ENCODE measurements around the gene NOP9. TPM values are rescaled to one million over a fixed set of nuclear protein-coding genes. Genes with fewer than 3 reads are reported as not detected.
A peak's percentile ranks its signal among the peaks of the same experiment; 100 is the strongest.

Gene NOP9
- total RNA-seq, 2 experiments from 2014 or later, result 25.9 to 27.5 TPM

- Histone ChIP-seq H3K36me3 (ENCODE audit: insufficient read depth, low read length) (peaks cover 47% of the 10 kb centered on the region), H3K27me3 (ENCODE audit: control insufficient read depth in 1 of 2, insufficient read depth in 2 of 2, low read length in 2 of 2) (no peaks in the 10 kb centered on the region), H3K4me1 (ENCODE audit: insufficient read depth, low read length) (peaks cover 38% of the 10 kb centered on the region), H3K9me3 (ENCODE audit: control insufficient read depth in 1 of 2, insufficient read depth in 1 of 2, low read length in 2 of 2) (no peaks in the 10 kb centered on the region), H3K27ac (ENCODE audit: low read depth in 1 of 2, low read length in 2 of 2) (no peak overlapping the region), H3K4me3 (ENCODE audit: low read length) (no peak overlapping the region)
- no peak for TF ChIP-seq CTCF (IDR thresholded peaks at IDR 0.05)
- ChIA-PET POLR2A (interaction anchor here (0.7 to 4.0 kb wide), 18 partner anchors 8 to 161 kb away, joined by 3 to 134 read pairs (median 12); partner anchors contain the start of genes CBLN3, CHMP4A, DCAF11 and DHRS1), CTCF (interaction anchor here (1.0 to 3.6 kb wide), 12 partner anchors 10 to 172 kb away, joined by 3 to 20 read pairs (median 5); partner anchors contain the start of genes CHMP4A, CIDEB, LTB4R and LTB4R2)
- ATAC-seq (ENCODE audit: poor library complexity), result no peak
- Mint-ChIP-seq H3K4me3 (peak overlapping the region; percentile 96), H3K27me3 (no peaks in the 10 kb centered on the region), H3K4me1 (ENCODE audit: low read depth) (peaks cover 40% of the 10 kb centered on the region), H3K36me3 (ENCODE audit: low read depth) (peaks cover 52% of the 10 kb centered on the region), H3K9me3 (no peaks in the 10 kb centered on the region), H3K27ac (peak overlapping the region; percentile 97)
- intact Hi-C loops (cut with DNase I, micrococcal nuclease), result loop anchor here in 1 of 2 experiments (2.0 to 5.0 kb wide), 3 partner anchors 38 to 57 kb away; partner anchors contain the start of genes CHMP4A, GMPR2, LTB4R and LTB4R2
- DNase-seq, result no peak
These were observed 29.6 kb upstream of the NOP9 start for GRCh38 chr14:24269910-24270536.

GRCh38 chr14:24270537-24271133 lies 29.0 kb upstream of the NOP9 start:
- peaks cover 43% of the 10 kb centered on the region for H3K4me1 ChIP-seq (ENCODE audit: insufficient read depth, low read length)
- POLR2A ChIA-PET, result interaction anchor here (0.6 to 4.0 kb wide), 28 partner anchors 8 to 190 kb away, joined by 3 to 134 read pairs (median 6); partner anchors contain the start of genes CBLN3, CHMP4A, CIDEB and DCAF11
- Mint-ChIP-seq H3K27me3 (no peaks in the 10 kb centered on the region), H3K9me3 (no peaks in the 10 kb centered on the region), H3K27ac (peak overlapping the region; percentile 97), H3K4me3 (peak overlapping the region; percentile 96), H3K36me3 (ENCODE audit: low read depth) (peaks cover 46% of the 10 kb centered on the region), H3K4me1 (ENCODE audit: low read depth) (peaks cover 40% of the 10 kb centered on the region)
- H3K27ac ChIP-seq (ENCODE audit: low read depth in 1 of 2, low read length in 2 of 2), result peak overlapping the region; percentile 92 to 95
- intact Hi-C loops (cut with DNase I, micrococcal nuclease), result loop anchor here (1.0 to 5.0 kb wide), 8 partner anchors 27 to 58 kb away; partner anchors contain the start of genes GMPR2 (in 2 of the 2), NEDD8 (in 2 of the 2), CHMP4A (in 1 of the 2) and LTB4R (in 1 of the 2)
- CTCF ChIA-PET, result interaction anchor here (0.6 to 3.6 kb wide), 21 partner anchors 10 to 172 kb away, joined by 3 to 20 read pairs (median 4); partner anchors contain the start of genes CHMP4A, CIDEB, LTB4R and LTB4R2
- DNase-seq, result no peak
- H3K36me3 ChIP-seq (ENCODE audit: insufficient read depth, low read length), result peaks cover 41% of the 10 kb centered on the region
- no peaks in the 10 kb centered on the region for H3K9me3 ChIP-seq (ENCODE audit: control insufficient read depth in 1 of 2, insufficient read depth in 1 of 2, low read length in 2 of 2)
- H3K4me3 ChIP-seq (ENCODE audit: low read length), result peak overlapping the region; percentile 86
- ATAC-seq (ENCODE audit: poor library complexity), result no peak
- no peak for TF ChIP-seq CTCF (IDR thresholded peaks at IDR 0.05)
- H3K27me3 ChIP-seq (ENCODE audit: control insufficient read depth in 1 of 2, insufficient read depth in 2 of 2, low read length in 2 of 2), result no peaks in the 10 kb centered on the region

- H3K4me1 ChIP-seq (ENCODE audit: insufficient read depth, low read length), result peaks cover 43% of the 10 kb centered on the region
- H3K9me3 ChIP-seq (ENCODE audit: control insufficient read depth in 1 of 2, insufficient read depth in 1 of 2, low read length in 2 of 2), result no peaks in the 10 kb centered on the region
- peaks cover 34% of the 10 kb centered on the region for H3K36me3 ChIP-seq (ENCODE audit: insufficient read depth, low read length)
- H3K27ac ChIP-seq (ENCODE audit: low read depth in 1 of 2, low read length in 2 of 2), result peak within 1 kb of the TSS; percentile 92 to 95
- Mint-ChIP-seq H3K36me3 (ENCODE audit: low read depth) (peaks cover 40% of the 10 kb centered on the region), H3K4me1 (ENCODE audit: low read depth) (peaks cover 40% of the 10 kb centered on the region), H3K4me3 (peak within 1 kb of the TSS; percentile 96), H3K27me3 (no peaks in the 10 kb centered on the region), H3K27ac (peak within 1 kb of the TSS; percentile 97), H3K9me3 (no peaks in the 10 kb centered on the region)
- intact Hi-C loops (cut with DNase I, micrococcal nuclease), result loop anchor here (1.0 to 5.0 kb wide), 8 partner anchors 26 to 58 kb away; partner anchors contain the start of genes GMPR2 (in 2 of the 2), NEDD8 (in 2 of the 2), CHMP4A (in 1 of the 2) and LTB4R (in 1 of the 2)
- H3K4me3 ChIP-seq (ENCODE audit: low read length), result peak within 1 kb of the TSS; percentile 86
- peak; percentile 84 to 99 (median 92) for DNase-seq
- no peaks in the 10 kb centered on the region for H3K27me3 ChIP-seq (ENCODE audit: control insufficient read depth in 1 of 2, insufficient read depth in 2 of 2, low read length in 2 of 2)
- POLR2A ChIA-PET, result interaction anchor here (0.6 to 4.0 kb wide), 27 partner anchors 9 to 951 kb away, joined by 3 to 134 read pairs (median 7); partner anchors contain the start of genes CBLN3, CHMP4A, CIDEB and DCAF11
- peak; percentile 83 for ATAC-seq (ENCODE audit: poor library complexity)
- CTCF ChIA-PET, result interaction anchor here (0.6 to 3.6 kb wide), 21 partner anchors 9 to 171 kb away, joined by 3 to 20 read pairs (median 4); partner anchors contain the start of genes CHMP4A, CIDEB, LTB4R and LTB4R2
- TF ChIP-seq CTCF (IDR thresholded peaks at IDR 0.05), result peak; percentile 75
These were observed 28.4 kb upstream of the NOP9 start, which contains the start of gene RABGGTA for GRCh38 chr14:24271134-24271833. TSS of gene RABGGTA (minus strand) at chr14:24271597. CDS start at chr14:24271115, 482 bp downstream.
